ENCODE results near the gene C11orf42.
A peak's percentile ranks its signal among the peaks of the same experiment; 100 is the strongest.

The C11orf42 gene

GRCh38 chr11:6251990-6252473 is 46.7 kb downstream of the C11orf42 start (continued):
- TF ChIP-seq POU6F1 (CRISPR knock-in tag; IDR thresholded peaks at IDR 0.05; ENCODE audit: borderline replicate concordance, low read depth), result no peak
- TF ChIP-seq, protein P1, sequence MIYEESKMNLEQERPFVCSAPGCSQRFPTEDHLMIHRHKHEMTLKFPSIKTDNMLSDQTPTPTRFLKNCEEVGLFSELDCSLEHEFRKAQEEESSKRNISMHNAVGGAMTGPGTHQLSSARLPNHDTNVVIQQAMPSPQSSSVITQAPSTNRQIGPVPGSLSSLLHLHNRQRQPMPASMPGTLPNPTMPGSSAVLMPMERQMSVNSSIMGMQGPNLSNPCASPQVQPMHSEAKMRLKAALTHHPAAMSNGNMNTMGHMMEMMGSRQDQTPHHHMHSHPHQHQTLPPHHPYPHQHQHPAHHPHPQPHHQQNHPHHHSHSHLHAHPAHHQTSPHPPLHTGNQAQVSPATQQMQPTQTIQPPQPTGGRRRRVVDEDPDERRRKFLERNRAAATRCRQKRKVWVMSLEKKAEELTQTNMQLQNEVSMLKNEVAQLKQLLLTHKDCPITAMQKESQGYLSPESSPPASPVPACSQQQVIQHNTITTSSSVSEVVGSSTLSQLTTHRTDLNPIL (CRISPR knock-in tag; IDR thresholded peaks at IDR 0.05; ENCODE audit: low read depth), result no peak
- TF ChIP-seq OSR1 (CRISPR knock-in tag; IDR thresholded peaks at IDR 0.05), result no peak
- TF ChIP-seq RARB (CRISPR knock-in tag; IDR thresholded peaks at IDR 0.05), result no peak

- ATAC-seq, result no peak
- TF ChIP-seq POU6F1 (CRISPR knock-in tag; IDR thresholded peaks at IDR 0.05; ENCODE audit: borderline replicate concordance, low read depth) (no peak), TCF4 (CRISPR knock-in tag; IDR thresholded peaks at IDR 0.05; ENCODE audit: borderline replicate concordance) (no peak), ZNF565 (CRISPR knock-in tag; conservative IDR thresholded peaks at IDR 0.05; ENCODE audit: low read depth) (no peak), RARB (CRISPR knock-in tag; IDR thresholded peaks at IDR 0.05) (no peak), TSHZ2 (CRISPR knock-in tag; IDR thresholded peaks at IDR 0.05) (no peak), PPARA (CRISPR knock-in tag; IDR thresholded peaks at IDR 0.05; ENCODE audit: borderline replicate concordance) (no peak), ZFP30 (CRISPR knock-in tag; IDR thresholded peaks at IDR 0.05) (no peak), ZNF8 (CRISPR knock-in tag; IDR thresholded peaks at IDR 0.05) (no peak), OSR1 (CRISPR knock-in tag; IDR thresholded peaks at IDR 0.05) (no peak), ARNTL (CRISPR knock-in tag; IDR thresholded peaks at IDR 0.05; ENCODE audit: borderline replicate concordance, low read depth) (no peak)
These were observed 47.8 kb downstream of the C11orf42 start for GRCh38 chr11:6253197-6253596.

GRCh38 chr11:6258141-6258540 is 52.8 kb downstream of the C11orf42 start:
- TF ChIP-seq GLIS3 (CRISPR knock-in tag; IDR thresholded peaks at IDR 0.05), result no peak
- TF ChIP-seq, protein P2, sequence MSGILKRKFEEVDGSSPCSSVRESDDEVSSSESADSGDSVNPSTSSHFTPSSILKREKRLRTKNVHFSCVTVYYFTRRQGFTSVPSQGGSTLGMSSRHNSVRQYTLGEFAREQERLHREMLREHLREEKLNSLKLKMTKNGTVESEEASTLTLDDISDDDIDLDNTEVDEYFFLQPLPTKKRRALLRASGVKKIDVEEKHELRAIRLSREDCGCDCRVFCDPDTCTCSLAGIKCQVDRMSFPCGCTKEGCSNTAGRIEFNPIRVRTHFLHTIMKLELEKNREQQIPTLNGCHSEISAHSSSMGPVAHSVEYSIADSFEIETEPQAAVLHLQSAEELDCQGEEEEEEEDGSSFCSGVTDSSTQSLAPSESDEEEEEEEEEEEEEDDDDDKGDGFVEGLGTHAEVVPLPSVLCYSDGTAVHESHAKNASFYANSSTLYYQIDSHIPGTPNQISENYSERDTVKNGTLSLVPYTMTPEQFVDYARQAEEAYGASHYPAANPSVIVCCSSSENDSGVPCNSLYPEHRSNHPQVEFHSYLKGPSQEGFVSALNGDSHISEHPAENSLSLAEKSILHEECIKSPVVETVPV (CRISPR knock-in tag; IDR thresholded peaks at IDR 0.05), result no peak
- TF ChIP-seq, protein P1 (CRISPR knock-in tag; IDR thresholded peaks at IDR 0.05; ENCODE audit: low read depth), result no peak
- no peak for TF ChIP-seq ZFP30 (CRISPR knock-in tag; IDR thresholded peaks at IDR 0.05)
- TF ChIP-seq ZC3H10 (CRISPR knock-in tag; IDR thresholded peaks at IDR 0.05), result no peak
- TF ChIP-seq POU6F1 (CRISPR knock-in tag; IDR thresholded peaks at IDR 0.05; ENCODE audit: borderline replicate concordance, low read depth), result no peak
- TF ChIP-seq ZNF70 (CRISPR knock-in tag; IDR thresholded peaks at IDR 0.05), result no peak
- no peak for TF ChIP-seq ZNF8 (CRISPR knock-in tag; IDR thresholded peaks at IDR 0.05)
- no peak for TF ChIP-seq PPARA (CRISPR knock-in tag; IDR thresholded peaks at IDR 0.05; ENCODE audit: borderline replicate concordance)
- no peak for TF ChIP-seq TCF4 (CRISPR knock-in tag; IDR thresholded peaks at IDR 0.05; ENCODE audit: borderline replicate concordance)
- TF ChIP-seq BACH2 (CRISPR knock-in tag; IDR thresholded peaks at IDR 0.05; ENCODE audit: borderline replicate concordance), result no peak
- no peak for TF ChIP-seq SNAI2 (CRISPR knock-in tag; IDR thresholded peaks at IDR 0.05)
- no peak for TF ChIP-seq ARNTL (CRISPR knock-in tag; IDR thresholded peaks at IDR 0.05; ENCODE audit: borderline replicate concordance, low read depth)
- no peak for TF ChIP-seq ZFP3 (CRISPR knock-in tag; IDR thresholded peaks at IDR 0.05)
- TF ChIP-seq RARB (CRISPR knock-in tag; IDR thresholded peaks at IDR 0.05), result no peak
- no peak for TF ChIP-seq TSHZ2 (CRISPR knock-in tag; IDR thresholded peaks at IDR 0.05)
- TF ChIP-seq CSDC2 (CRISPR knock-in tag; IDR thresholded peaks at IDR 0.05), result no peak
- TF ChIP-seq ESRRG (CRISPR knock-in tag; IDR thresholded peaks at IDR 0.05), result no peak
- no peak for TF ChIP-seq ISL1 (CRISPR knock-in tag; IDR thresholded peaks at IDR 0.05)
- peak; percentile 28; the same call in 1 of the 3 replicates for ATAC-seq
